K562 (cell line): ENCODE measurements around the gene NSMCE1. TPM values are rescaled to one million over a fixed set of nuclear protein-coding genes. Genes with fewer than 3 reads are reported as not detected.

Experiments used
- COPS2 ChIP-seq: fragments of 450-650 bp; conservative IDR thresholded peaks from 2 replicates; pipeline ENCODE4 v1.6.1; 2016; ENCODE audit warnings: mild to moderate bottlenecking, moderate library complexity
- CREM ChIP-seq: IDR thresholded peaks from 2 replicates; pipeline ENCODE4 v1.6.1; 2014; ENCODE audit warnings: antibody characterized with exemption, low read depth
- PPARD ChIP-seq: fragments of 250-450 bp; sonication (Bioruptor Pico); IDR thresholded peaks from 2 replicates; pipeline ENCODE4 v1.8.0; 2022; ENCODE audit warnings: inconsistent platforms, mild to moderate bottlenecking, moderate library complexity
- SMAD1 ChIP-seq: fragments of 150-350 bp; IDR thresholded peaks from 2 replicates; pipeline ENCODE4 v1.6.1; 2014; ENCODE audit warnings: low read length, low read depth; ENCODE audit not compliant: partially characterized antibody
- ZNF77 ChIP-seq: fragments of 250-450 bp; sonication (Bioruptor Pico); IDR thresholded peaks from 2 replicates; pipeline ENCODE4 v1.5.0; 2020
- polyA plus RNA-seq, 8 experiments: library from polyadenylated mRNA; depleted of rRNA in 4 of 8; stranded (reverse) in 5 of 8; unstranded in 3 of 8; fragments of >200 nt; fragmentation: Nextera tagmentation in 2 of 8; fragmentation: Illumina TruSeq in 1 of 8; extraction: Ambion mirVana in 2 of 8; extraction: Trizol in 1 of 8; gene quantifications; 2 replicates each; pipeline versions ENCODE4 v1.2.1 to v1.2.3, GENCODE V29; 2011 to 2014; ENCODE audit warnings: inconsistent platforms in 1 of 8, missing spikeins in 1 of 8
- total RNA-seq, 7 experiments: library from RNA; depleted of rRNA in 6 of 7; stranded (reverse); fragments of >200 nt in 6 of 7; fragmentation: Illumina TruSeq in 2 of 7; extraction: Trizol in 2 of 7; gene quantifications; 2 replicates each; pipeline versions ENCODE4 v1.2.1 to v1.2.3, GENCODE V29; 2011 to 2021; ENCODE audit warnings: low replicate concordance in 1 of 7
- TF ChIP-seq, protein P1 (sequence below): fragments of 250-450 bp; sonication (Bioruptor Pico); IDR thresholded peaks from 2 replicates; pipeline ENCODE4 v1.5.1; 2021; ENCODE audit warnings: mild to moderate bottlenecking
- TF ChIP-seq, protein P2 (sequence below): fragments of 250-450 bp; sonication (Bioruptor Pico); IDR thresholded peaks from 2 replicates; pipeline ENCODE4 v1.9.0; 2021; ENCODE audit warnings: mild to moderate bottlenecking, inconsistent platforms
- TF ChIP-seq, protein P3 (sequence below): fragments of 450-650 bp; formaldehyde crosslinking; IDR thresholded peaks from 2 replicates; pipeline ENCODE4 v1.4.0; 2022; ENCODE audit warnings: missing genetic modification characterization

Gene NSMCE1
- total and polyA plus RNA-seq, 9 of the 15 experiments (the other 6 are each of a cell fraction or from before 2014, with no cell fraction given) = 52.1 to 163 (median 61.5) TPM

DNA sequence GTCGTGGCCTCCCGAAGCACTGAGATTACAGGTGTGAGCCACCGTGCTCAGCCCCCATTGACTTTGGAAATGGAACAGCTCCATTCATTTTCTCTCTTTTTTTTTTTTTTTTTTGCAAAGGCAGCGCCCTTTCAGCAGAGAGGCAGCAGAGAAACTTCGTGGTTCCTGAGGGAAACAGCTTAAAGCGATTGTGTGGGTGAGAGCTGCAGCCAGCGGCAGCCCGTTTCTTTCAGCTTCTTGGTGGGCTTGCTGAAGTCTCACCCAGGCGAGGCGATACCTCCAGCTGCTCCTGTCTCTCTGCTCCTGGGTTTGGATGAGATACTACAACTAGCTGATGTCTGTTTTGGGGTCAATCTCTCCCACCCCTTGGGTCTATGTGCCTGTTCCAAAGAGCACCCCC, 57.5 kb downstream of the NSMCE1 start (continued):
- TF ChIP-seq, protein P1, sequence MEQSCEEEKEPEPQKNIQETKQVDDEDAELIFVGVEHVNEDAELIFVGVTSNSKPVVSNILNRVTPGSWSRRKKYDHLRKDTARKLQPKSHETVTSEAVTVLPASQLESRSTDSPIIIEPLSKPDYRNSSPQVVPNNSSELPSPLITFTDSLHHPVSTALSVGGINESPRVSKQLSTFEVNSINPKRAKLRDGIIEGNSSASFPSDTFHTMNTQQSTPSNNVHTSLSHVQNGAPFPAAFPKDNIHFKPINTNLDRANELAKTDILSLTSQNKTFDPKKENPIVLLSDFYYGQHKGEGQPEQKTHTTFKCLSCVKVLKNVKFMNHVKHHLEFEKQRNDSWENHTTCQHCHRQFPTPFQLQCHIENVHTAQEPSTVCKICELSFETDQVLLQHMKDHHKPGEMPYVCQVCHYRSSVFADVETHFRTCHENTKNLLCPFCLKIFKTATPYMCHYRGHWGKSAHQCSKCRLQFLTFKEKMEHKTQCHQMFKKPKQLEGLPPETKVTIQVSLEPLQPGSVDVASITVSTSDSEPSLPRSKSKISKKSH = no peak
- TF ChIP-seq PPARD (CRISPR knock-in tag) (no peak), COPS2 (no peak), ZNF77 (CRISPR knock-in tag) (no peak), SMAD1 (no peak), CREM (no peak)
- TF ChIP-seq, protein P2, sequence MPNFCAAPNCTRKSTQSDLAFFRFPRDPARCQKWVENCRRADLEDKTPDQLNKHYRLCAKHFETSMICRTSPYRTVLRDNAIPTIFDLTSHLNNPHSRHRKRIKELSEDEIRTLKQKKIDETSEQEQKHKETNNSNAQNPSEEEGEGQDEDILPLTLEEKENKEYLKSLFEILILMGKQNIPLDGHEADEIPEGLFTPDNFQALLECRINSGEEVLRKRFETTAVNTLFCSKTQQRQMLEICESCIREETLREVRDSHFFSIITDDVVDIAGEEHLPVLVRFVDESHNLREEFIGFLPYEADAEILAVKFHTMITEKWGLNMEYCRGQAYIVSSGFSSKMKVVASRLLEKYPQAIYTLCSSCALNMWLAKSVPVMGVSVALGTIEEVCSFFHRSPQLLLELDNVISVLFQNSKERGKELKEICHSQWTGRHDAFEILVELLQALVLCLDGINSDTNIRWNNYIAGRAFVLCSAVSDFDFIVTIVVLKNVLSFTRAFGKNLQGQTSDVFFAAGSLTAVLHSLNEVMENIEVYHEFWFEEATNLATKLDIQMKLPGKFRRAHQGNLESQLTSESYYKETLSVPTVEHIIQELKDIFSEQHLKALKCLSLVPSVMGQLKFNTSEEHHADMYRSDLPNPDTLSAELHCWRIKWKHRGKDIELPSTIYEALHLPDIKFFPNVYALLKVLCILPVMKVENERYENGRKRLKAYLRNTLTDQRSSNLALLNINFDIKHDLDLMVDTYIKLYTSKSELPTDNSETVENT = no peak
- TF ChIP-seq, protein P3, sequence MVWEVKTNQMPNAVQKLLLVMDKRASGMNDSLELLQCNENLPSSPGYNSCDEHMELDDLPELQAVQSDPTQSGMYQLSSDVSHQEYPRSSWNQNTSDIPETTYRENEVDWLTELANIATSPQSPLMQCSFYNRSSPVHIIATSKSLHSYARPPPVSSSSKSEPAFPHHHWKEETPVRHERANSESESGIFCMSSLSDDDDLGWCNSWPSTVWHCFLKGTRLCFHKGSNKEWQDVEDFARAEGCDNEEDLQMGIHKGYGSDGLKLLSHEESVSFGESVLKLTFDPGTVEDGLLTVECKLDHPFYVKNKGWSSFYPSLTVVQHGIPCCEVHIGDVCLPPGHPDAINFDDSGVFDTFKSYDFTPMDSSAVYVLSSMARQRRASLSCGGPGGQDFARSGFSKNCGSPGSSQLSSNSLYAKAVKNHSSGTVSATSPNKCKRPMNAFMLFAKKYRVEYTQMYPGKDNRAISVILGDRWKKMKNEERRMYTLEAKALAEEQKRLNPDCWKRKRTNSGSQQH (CRISPR knock-in tag) = no peak
